Nephron (organoid): ENCODE results near the gene RNF19B.

Experiments
- H3K27ac Mint-ChIP-seq, 3 experiments: 2 replicates each; pipeline ENCODE4 v1.8.0; 2020; ENCODE audit warnings: mixed read lengths in 3 of 3, mild to moderate bottlenecking in 2 of 3, moderate library complexity in 1 of 3
- H3K27me3 Mint-ChIP-seq: 2 replicates; pipeline ENCODE4 v1.8.0; 2021; ENCODE audit warnings: low read depth, mild to moderate bottlenecking, moderate library complexity, mixed read lengths
- H3K36me3 Mint-ChIP-seq: 2 replicates; pipeline ENCODE4 v1.8.0; 2020; ENCODE audit warnings: low read depth, mixed read lengths
- H3K4me1 Mint-ChIP-seq: 2 replicates; pipeline ENCODE4 v1.8.0; 2020; ENCODE audit warnings: mixed read lengths
- H3K4me3 Mint-ChIP-seq, 3 experiments: 2 replicates each; pipeline ENCODE4 v1.8.0; 2020; ENCODE audit warnings: mild to moderate bottlenecking in 3 of 3, mixed read lengths in 3 of 3, moderate library complexity in 2 of 3
- H3K9me3 Mint-ChIP-seq: 2 replicates; pipeline ENCODE4 v1.8.0; 2020; ENCODE audit warnings: mixed read lengths
- CTCF ChIP-seq, 3 experiments: fragments of 200-600 bp; sonication (generic); IDR thresholded peaks; one replicate each; pipeline ENCODE4 v1.5.0; 2021; ENCODE audit warnings: antibody characterized with exemption in 3 of 3; ENCODE audit not compliant: unreplicated experiment in 3 of 3

The RNF19B gene

GRCh38 chr1:32960342-32960741 is 4.3 kb downstream of the RNF19B start:
- Mint-ChIP-seq H3K27me3 (no peaks in the 10 kb centered on the region), H3K9me3 (no peaks in the 10 kb centered on the region), H3K27ac (peak overlapping the region in 1 of 3 experiments; percentile 23), H3K4me1 (peaks cover 26% of the 10 kb centered on the region), H3K4me3 (peak overlapping the region; percentile 13 to 60 (median 47)), H3K36me3 (peaks cover 3% of the 10 kb centered on the region)
- TF ChIP-seq CTCF (IDR thresholded peaks at IDR 0.05; ENCODE audit: unreplicated experiment in 3 of 3) = no peak

GRCh38 chr1:32958827-32959226 is 5.8 kb downstream of the RNF19B start:
- Mint-ChIP-seq H3K4me3 (no peak overlapping the region), H3K9me3 (no peaks in the 10 kb centered on the region), H3K27ac (peak overlapping the region in 2 of 3 experiments; percentile 24 to 65), H3K36me3 (peaks cover 6% of the 10 kb centered on the region), H3K4me1 (peaks cover 22% of the 10 kb centered on the region), H3K27me3 (no peaks in the 10 kb centered on the region)
- no peak for TF ChIP-seq CTCF (IDR thresholded peaks at IDR 0.05; ENCODE audit: unreplicated experiment in 3 of 3)

GRCh38 chr1:32957017-32957416 is 7.6 kb downstream of the RNF19B start:
- H3K36me3 Mint-ChIP-seq = peaks cover 13% of the 10 kb centered on the region
- H3K9me3 Mint-ChIP-seq = no peaks in the 10 kb centered on the region
- no peaks in the 10 kb centered on the region for H3K27me3 Mint-ChIP-seq
- no peak overlapping the region for H3K4me3 Mint-ChIP-seq
- no peak for TF ChIP-seq CTCF (IDR thresholded peaks at IDR 0.05; ENCODE audit: unreplicated experiment in 3 of 3)
- H3K27ac Mint-ChIP-seq = no peak overlapping the region
- peaks cover 11% of the 10 kb centered on the region for H3K4me1 Mint-ChIP-seq

- Mint-ChIP-seq H3K4me3 (no peak overlapping the region), H3K27ac (no peak overlapping the region), H3K4me1 (peaks cover under 1% of the 10 kb centered on the region), H3K9me3 (no peaks in the 10 kb centered on the region), H3K36me3 (peaks cover 16% of the 10 kb centered on the region), H3K27me3 (no peaks in the 10 kb centered on the region)
- TF ChIP-seq CTCF (IDR thresholded peaks at IDR 0.05; ENCODE audit: unreplicated experiment in 3 of 3) = no peak
These were observed 10.4 kb downstream of the RNF19B start for GRCh38 chr1:32954168-32954567.

- Mint-ChIP-seq H3K27ac (no peak overlapping the region), H3K9me3 (no peaks in the 10 kb centered on the region), H3K27me3 (no peaks in the 10 kb centered on the region), H3K4me3 (no peak overlapping the region), H3K4me1 (peaks cover 5% of the 10 kb centered on the region), H3K36me3 (peaks cover 16% of the 10 kb centered on the region)
- no peak for TF ChIP-seq CTCF (IDR thresholded peaks at IDR 0.05; ENCODE audit: unreplicated experiment in 3 of 3)
These were observed 11.1 kb downstream of the RNF19B start for GRCh38 chr1:32953495-32953894.

GRCh38 chr1:32949519-32949918 is 15.1 kb downstream of the RNF19B start:
- peaks cover 39% of the 10 kb centered on the region for H3K36me3 Mint-ChIP-seq
- H3K27ac Mint-ChIP-seq = peak overlapping the region in 1 of 3 experiments; percentile 48
- H3K4me3 Mint-ChIP-seq = no peak overlapping the region
- TF ChIP-seq CTCF (IDR thresholded peaks at IDR 0.05; ENCODE audit: unreplicated experiment in 3 of 3) = no peak
- H3K27me3 Mint-ChIP-seq = no peaks in the 10 kb centered on the region
- H3K4me1 Mint-ChIP-seq = peaks cover 5% of the 10 kb centered on the region
- H3K9me3 Mint-ChIP-seq = no peaks in the 10 kb centered on the region
